ENCODE results near the gene ROBO1.

Gene ROBO1

GRCh38 chr3:79162653-79163052, 605.1 kb downstream of the ROBO1 start:
- DNase-seq (ENCODE audit: low spot score): no peak

DNA sequence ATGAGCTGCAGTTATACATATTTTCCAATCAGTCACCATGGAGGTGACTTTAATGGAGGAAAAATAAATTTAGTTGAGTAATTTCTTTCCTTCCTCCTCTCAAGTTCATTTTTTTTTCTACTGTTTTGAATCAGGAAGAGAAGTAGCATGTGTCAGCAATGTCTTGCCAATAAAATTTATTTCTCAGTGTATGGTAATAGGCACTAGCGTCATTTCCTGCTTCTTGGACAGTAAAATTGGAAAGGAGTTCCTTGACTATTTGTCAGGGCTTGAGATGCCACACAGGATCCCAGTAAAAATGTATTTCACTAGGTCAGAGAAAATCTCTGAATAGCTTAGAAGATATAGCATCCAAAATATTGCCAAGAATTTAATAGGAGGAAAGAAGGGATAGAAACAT, 605.9 kb downstream of the ROBO1 start:
- no peak for DNase-seq (ENCODE audit: low spot score)

GRCh38 chr3:79160421-79160820, 607.4 kb downstream of the ROBO1 start:
- no peak for DNase-seq (ENCODE audit: low spot score)

GRCh38 chr3:79159736-79160135, 608.1 kb downstream of the ROBO1 start:
- DNase-seq (ENCODE audit: low spot score): no peak

- DNase-seq (ENCODE audit: low spot score): no peak
Observed at GRCh38 chr3:79157191-79157590, 610.6 kb downstream of the ROBO1 start.

- peak; percentile 26 for DNase-seq (ENCODE audit: low spot score)
Observed at GRCh38 chr3:79154865-79155264, 612.9 kb downstream of the ROBO1 start.

DNA sequence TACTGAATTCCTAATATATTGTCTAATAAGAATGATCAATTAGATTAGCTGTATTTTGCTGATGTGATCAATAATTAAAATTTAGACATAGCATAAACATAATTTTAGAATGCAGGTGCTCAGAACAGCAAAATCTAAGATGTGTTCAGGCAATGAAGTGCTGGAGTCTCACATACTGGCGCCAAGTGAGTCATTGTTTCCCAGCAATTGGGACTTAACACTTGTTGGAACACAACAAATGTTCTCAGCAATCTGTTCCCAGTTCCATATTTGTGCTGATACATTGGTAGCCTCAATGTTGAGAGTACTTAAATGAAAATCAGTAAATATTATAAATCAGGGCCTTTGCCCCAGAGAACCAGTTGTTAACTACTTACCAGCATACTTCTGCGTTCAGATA, 619.0 kb downstream of the ROBO1 start:
- DNase-seq (ENCODE audit: low spot score): peak; percentile 64

- no peak for DNase-seq (ENCODE audit: low spot score)
Observed at GRCh38 chr3:79146024-79146423, 621.8 kb downstream of the ROBO1 start.

DNA sequence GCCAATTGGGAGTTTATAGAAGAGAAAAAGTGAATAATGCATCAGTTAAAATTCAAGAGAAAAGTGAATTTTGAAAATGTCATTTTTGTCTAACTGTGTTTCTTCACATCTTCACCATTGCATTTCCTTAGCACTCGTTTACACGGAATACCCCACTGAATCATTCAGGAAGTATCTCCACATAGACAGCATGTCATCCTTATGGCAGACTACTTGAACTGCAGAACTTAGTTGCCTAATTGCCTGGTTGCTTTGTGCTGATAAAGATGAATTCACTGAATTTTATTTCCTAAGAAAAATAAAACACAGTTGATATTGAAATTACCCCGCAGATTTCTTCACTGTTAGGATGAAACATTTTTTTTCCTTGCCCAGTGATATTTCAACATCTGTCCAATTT, 627.1 kb downstream of the ROBO1 start:
- DNase-seq (ENCODE audit: low spot score): peak; percentile 10

DNA sequence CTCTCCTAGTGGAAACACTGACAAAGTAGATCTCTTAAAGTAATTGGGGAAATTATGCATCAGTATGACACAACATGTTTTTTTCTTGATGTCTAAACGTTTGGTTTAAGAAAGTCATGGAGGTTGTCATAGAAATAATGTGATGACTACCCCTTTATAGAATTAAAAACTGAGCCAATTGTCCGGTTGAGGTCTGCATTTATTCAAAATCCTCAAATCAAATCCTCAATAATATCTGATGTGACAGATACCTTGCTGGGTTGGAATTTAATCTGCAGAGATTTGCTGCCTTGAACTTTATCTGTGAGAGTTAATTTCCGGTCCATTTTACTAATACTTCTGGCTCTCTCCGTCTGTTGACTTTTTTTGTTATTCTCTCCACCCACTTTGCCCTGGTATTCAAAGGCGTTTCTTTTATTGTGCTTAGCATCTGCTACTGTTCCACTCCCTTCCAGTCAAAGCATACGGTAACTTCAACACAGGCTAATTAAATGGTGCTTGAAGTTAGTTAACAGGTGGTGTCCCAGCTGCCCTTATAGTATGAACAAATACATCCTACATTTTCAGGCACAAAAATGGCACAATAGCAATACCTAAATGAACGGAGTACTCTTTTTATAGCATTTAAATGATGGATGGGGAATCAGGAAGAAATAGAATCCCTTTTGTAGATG, 628.3 kb downstream of the ROBO1 start:
- peak; percentile 3 for DNase-seq (ENCODE audit: low spot score)

GRCh38 chr3:79125313-79125984, 642.3 kb downstream of the ROBO1 start:
- no peak for DNase-seq (ENCODE audit: low spot score)

- no peak for DNase-seq (ENCODE audit: low spot score)
Observed at GRCh38 chr3:79115458-79115857, 652.3 kb downstream of the ROBO1 start.

DNA sequence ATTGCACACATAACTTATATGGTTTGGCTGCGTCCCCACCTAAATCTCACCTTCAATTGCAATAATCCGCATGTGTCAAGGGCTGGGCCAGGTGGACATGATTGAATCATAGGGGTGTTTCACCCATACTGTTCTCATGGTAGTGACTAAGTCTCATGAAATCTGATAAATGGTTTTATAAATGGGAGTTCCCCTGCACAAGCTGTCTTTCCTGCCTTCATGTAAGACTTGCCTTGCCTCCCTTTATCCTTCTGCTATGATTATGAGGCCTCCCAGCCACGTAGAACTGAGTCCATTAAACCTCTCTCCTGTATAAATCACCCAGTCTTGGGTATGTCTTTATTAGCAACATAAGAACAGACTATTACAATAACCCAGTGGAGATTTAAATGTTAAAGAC, 653.9 kb downstream of the ROBO1 start:
- DNase-seq (ENCODE audit: low spot score): no peak

GRCh38 chr3:79111375-79112052, 656.3 kb downstream of the ROBO1 start:
- DNase-seq (ENCODE audit: low spot score): no peak

DNA sequence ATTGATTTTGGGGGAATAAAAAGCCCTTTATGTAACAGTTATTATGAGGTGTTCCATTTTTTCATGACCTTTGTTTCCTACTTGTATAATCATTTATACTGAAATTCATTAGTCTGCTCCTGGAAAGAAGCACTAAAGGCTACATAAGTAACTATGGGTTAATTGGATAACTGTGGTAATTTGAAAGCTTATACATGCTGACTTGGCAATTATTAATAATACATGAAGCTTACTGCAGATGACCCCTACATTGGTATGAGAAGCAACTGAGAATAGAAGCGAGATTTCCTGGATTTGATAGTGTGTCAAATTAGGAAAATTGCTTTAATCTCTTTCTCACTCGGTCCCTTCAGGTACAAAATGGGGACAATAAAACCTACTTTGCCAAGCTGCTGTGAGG, 658.0 kb downstream of the ROBO1 start:
- DNase-seq (ENCODE audit: low spot score): no peak

DNA sequence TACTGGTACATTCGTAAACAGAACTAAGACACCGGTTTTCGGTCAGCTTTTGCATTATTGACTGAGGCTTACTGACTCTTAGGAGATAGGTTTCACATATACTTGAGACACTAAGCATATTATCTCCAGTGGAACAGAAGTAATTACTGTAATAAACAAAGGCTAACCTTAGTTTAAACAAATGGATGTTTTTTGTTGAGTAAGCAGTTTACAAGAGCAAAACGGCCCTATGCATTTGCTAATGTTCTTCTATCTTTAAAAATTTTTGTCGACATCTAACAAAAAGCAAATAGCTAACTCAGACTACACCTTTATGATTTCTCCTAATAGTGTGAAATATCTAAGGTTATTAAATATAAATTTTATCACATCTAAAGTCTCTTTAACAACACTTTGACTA, 664.5 kb downstream of the ROBO1 start:
- no peak for DNase-seq (ENCODE audit: low spot score)

DNA sequence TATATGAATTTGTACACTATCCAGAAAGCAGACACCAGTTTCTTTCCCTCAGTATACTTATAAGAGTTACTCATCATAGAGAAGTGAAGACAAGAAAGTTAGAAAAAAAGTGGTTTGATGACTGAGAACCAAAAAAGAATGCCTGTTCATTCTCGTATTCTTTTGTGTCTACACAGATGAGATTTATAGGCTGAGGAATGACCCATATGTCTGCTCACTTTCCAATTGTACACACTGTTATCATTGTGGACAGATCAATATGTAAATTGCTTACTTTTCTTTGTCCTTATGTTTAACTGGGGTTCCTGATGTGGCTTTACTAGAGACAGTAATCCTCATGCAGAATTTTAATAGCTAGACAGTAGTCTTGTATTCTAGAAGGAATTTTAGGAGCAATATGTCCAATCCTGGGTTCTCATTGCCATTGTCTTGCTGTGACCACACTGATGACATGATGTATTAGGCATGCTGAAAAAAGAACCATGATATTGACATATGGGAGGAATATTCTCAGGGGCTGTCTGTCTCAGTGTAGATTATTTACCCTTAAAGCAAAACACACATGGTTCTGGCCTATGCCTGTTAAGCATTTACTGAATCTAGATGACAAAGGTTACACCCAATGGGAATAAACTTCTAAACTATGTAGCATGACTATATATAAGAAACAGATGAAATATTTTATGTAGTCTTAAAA, 669.7 kb downstream of the ROBO1 start:
- no peak for DNase-seq (ENCODE audit: low spot score)

GRCh38 chr3:79094654-79095053, 673.1 kb downstream of the ROBO1 start:
- no peak for DNase-seq (ENCODE audit: low spot score)

- DNase-seq (ENCODE audit: low spot score): peak; percentile 72
Observed at GRCh38 chr3:79086514-79086913, 681.3 kb downstream of the ROBO1 start.

DNA sequence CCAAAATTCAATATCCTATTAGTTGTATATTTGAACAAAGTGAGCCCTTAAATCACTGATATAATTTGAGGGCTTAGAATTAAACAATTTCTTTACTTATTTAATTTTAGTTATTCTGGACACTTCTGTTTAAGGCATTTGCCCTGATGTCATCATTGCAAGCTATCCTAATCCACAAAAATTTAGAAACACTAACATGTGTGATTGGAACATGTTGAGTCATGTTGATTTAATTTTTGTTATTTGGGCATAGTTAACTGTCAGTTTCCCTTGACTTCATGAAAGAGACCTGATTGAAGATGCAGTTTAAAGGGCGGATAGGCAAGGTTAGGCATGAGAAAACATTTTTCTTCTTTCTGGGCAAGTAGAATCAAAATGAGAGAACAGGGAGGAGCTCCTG, 682.6 kb downstream of the ROBO1 start:
- no peak for DNase-seq (ENCODE audit: low spot score)

- DNase-seq (ENCODE audit: low spot score): no peak
Observed at GRCh38 chr3:79081335-79081734, 686.5 kb downstream of the ROBO1 start.

DNA sequence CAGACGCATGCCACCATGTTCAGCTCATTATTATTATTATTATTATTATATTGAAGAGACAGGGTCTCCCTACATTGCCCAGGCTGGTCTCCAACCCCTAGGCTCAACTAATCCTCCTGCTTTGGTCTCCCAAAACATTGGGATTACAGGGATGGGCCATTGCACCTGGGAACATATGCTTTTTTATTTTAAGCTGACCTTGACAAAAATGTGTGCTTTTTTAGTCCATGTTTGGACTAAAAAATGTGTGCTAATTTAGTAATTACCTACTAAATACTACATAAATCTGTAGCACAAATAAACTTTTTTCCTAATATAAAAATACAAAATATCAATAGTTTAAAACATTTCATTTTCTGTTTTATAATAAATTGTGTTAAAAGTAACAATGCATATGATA, 693.2 kb downstream of the ROBO1 start:
- DNase-seq (ENCODE audit: low spot score): no peak

DNA sequence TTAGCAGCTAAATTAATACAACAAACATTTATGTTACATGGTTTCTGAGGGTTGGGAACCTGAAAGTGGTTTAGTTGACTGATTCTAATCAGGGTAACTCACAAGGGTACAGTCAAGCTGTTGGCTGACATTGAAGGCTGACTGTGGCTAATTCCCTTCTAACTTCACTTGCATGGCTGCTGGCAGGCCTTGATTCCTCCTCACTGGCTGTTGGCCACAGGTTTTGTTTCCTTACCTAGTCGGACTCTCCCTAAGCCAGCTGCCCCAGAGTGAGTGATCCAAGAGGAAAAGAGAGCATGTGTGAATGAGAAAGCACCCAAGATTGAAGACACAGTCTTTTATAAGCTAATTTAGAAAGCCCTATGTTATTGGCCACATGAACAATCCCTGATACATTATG, 700.1 kb downstream of the ROBO1 start:
- no peak for DNase-seq (ENCODE audit: low spot score)

All from Ammon's horn (tissue), 1 donor.